G401 (cell line): Measurements from ENCODE around the gene TAP2. TPM values are rescaled to one million over a fixed set of nuclear protein-coding genes. Genes with fewer than 3 reads are reported as not detected.
"Not testable (repeated sequence)": the region's sequence is repeated elsewhere in the genome, so short reads cannot be mapped to it uniquely, and the experiment has no call there.

Experiments
- DNase-seq: peaks from one replicate; pipeline ENCODE4 v3.0.0-alpha.2; 2015; ENCODE audit warnings: low spot score
- in situ Hi-C: cut with HindIII; loops from 2 replicates; pipeline ENCODE4 v1.10.0; 2016; ENCODE audit warnings: low sequenced_read_pairs, mixed read lengths
- total RNA-seq: library from RNA; depleted of rRNA; stranded (reverse); fragments of >200 nt; shearing (Covaris generic); gene quantifications from 2 replicates; pipeline ENCODE4 v1.2.3, GENCODE V29; 2014; rRNA removed

Gene TAP2
- total RNA-seq = 8.9 and 14.5 TPM in 2 replicates

DNA sequence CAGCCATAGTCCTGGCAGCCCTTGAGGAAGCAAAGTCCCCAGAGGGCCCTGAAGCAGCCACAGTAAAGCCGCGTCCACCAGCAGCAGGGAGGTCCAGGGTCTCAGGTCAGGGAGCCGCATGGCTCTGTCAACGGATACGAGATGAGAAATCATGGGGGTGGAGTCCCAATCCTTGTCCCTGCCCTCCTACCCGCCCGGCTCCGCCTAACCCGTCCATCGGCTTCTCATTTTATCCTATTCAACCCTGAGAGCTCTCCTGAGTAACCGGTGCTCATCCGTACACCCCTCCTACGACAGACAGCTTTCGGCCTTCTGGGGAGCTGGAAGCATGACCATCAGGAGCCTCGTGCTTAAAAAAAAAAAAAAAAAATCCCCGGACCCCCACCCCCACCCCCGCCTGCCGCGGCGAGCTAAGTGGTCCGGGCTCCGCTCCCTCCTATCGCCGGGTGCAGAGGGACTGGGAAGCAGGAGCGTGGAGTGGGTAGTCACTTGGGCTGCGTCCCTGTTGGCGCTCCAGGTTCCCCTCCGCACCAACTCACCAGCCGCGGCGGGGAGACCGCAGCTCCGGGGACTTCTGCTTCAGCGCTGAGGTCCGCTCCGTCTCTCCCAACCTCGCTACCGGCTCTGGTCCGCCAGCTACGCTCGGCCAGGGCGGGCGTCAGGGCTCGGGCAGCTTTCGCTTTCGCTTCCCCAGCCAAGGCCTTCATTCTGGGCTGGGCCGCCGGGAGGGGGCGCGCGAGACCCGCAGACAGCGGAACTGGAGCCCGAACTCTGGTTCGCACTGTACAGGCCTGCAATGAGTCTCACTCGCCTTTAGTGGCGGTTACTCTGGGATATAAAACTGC lies at the start of gene TAP2:
TSS of gene TAP2 (minus strand) at position 626 of the 845 bp plus-strand sequence. CDS start at position 120, 506 bp downstream.
- in situ Hi-C loops = no loop called here
- DNase-seq = peak; percentile 90

DNA sequence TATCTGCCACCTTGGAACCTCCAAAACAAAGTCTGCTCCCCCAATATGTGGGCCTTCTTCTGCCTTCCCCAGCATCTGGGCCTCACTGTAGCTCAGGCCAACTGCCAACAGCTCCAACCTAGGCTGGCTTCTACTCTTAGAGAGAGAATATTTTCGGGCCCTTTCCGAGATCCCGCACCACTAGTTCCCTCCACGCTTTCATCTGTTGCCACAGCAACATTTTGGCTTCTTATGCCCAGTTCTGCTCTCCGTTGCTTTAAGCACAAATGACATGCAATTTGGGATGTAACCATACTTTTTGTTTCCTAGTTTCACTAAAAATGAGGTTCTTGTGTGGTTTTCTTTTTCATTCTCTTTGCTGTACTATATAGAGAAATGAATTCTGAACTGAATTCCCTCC lies 49.1 kb upstream of the TAP2 start:
- no peak for DNase-seq
- in situ Hi-C loops = no loop called here

DNA sequence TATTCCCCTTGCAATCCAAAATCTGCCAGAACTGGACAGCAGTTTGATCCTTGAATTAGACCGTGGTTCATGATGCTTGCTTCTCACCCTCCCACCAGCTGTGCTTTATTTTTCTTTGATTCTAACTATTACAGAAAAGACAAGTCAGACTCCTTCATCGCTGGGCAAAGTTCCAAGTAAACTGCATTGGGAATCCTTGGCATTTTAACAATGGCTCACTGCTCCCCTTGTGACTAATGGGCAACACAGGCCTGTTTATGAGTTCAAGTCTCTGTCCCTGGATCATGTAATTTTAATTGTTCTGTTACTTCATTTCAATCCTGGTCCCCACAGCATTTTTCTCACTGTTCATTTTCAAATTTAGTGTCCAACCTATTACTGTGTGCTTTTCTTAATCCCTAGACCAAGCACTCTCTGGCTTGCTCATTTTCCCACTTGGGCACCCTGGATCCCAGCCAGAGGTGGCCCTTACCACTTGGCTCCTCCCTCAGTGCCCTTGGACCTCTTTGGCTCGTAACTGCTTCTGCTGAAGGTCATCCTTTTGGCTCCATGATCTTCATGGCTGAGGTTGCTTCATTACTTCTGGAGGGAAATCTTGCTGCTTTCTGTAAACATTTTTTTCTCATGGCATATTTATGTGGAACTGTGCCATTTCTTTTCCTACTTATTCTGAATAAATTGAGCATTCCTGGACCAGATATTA lies 48.3 kb upstream of the TAP2 start:
- in situ Hi-C loops = no loop called here
- DNase-seq = no peak

DNA sequence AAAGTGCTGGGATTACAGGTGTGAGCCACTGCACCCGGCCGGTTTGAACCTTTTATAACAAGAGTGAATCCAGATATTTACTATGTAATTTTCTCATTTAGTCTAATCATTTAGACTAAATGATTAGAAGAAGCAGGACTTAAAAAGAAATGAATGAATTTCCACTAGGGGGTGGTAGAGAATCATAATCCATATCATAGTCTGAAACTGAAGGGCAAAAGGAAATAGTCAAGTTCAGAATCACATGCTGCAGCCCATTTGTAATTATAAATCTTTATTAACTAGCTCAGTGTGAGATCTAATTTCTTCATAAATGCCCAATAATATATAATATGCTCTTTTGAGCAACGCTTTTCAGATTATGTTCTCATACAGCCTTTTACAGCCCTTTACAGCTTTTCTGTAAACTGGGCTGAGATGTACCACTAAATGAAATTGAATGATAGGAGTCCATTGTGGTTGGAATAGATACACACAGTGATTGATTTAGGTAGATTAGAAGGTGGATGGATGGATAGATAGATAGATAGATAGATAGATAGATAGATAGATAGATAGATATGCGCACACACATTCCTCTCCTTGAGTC lies 47.3 kb upstream of the TAP2 start:
- in situ Hi-C loops = no loop called here

DNA sequence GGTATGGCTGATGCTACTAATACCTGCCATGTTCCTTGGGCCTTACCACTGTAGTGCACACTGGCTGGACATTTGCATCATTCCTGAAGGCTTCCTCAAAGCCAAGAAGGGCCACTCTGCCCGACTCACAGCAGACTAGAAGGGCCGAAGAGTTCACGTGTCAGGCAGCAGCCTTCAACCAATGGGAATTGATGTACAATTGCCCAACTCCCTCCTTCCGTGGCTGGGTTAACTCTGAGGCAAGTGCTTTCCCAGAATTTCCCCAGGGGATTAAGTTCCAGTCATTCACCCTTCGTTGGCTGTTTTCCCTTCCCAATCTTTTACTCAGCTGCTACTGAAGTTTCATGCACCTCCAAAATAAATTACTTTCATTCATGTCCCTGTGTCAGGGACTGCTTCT lies 45.2 kb upstream of the TAP2 start:
- DNase-seq = no peak
- in situ Hi-C loops = no loop called here

More for the DNA sequence above, 47.3 kb upstream of the TAP2 start:
- peak; percentile 88 for DNase-seq

DNA sequence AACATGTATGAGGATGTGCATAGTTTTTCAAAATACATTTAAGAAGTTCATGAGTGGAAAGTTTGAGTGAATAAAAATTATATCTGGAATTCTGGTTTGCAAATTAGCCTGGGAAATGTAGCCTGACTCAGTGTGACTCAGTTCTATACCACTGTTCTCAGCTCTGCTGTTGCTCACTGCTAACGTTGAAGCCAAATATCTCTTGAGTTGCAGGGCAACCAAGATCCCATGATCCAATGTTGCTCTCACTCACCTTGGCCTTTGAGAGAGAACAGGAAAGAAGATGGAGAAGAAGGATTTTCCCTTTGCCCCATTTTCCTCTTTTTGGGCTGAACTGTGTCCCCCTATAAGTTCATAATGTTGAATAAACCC lies 44.3 kb upstream of the TAP2 start:
- no peak for DNase-seq
- in situ Hi-C loops = no loop called here

DNA sequence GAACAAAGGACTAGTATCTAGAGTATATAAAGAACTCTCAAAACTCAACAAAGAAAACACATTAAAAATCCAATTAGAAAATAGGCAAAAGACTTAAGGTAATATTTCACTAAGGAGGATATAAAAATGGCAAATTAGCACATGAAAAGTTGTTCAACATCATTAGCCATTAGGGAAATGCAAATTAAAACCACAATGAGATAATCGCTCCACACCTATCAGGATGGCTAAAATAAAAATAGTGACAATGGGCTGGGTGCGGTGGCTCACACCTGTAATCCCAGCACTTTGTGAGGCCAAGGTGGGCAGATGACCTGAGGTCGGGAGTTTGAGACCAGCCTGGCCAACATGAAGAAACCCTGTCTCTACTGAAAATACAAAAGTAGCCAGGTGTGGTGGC lies 42.4 kb upstream of the TAP2 start:
- DNase-seq, in situ Hi-C loops: not testable (repeated sequence)

DNA sequence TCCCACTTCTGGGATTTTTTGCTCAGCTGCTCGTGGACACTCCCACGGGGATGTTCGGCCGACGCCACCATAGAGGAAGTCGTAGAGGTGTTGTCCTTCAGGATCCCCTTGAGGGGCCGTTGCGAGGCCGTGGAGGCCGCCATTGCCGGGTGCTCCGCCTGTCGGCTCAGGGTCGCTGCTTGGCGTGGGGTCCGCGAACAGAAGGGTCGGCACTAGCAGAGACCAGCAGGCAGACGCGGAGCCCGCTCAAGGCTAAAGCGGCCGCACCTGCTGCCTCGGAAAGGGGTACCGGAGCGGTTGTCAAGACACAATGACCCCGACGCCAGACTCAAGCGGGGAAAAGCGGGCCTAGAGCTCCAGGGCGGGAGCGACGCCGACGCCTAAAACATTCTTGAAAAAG lies 41.2 kb upstream of the TAP2 start:
- in situ Hi-C loops = no loop called here
- no peak for DNase-seq

DNA sequence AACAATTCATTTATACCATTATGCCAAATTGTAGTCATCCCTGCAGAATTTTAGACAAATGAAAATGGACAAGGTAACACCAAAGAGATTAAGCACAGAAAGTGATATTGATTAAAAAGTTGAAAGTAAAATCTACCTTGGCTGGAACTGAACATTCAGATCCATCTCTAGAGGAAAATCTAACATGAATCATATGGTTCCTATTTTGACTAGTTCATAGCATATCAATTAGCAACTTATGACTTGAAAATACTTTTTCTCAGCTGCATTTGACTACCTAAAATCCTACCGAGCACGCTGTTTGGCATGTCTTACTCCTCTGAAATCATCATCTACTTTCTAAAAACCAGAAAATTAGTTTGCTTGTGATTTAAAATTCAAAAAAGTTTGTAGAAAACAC lies 38.1 kb upstream of the TAP2 start:
- in situ Hi-C loops = no loop called here
- DNase-seq = no peak

DNA sequence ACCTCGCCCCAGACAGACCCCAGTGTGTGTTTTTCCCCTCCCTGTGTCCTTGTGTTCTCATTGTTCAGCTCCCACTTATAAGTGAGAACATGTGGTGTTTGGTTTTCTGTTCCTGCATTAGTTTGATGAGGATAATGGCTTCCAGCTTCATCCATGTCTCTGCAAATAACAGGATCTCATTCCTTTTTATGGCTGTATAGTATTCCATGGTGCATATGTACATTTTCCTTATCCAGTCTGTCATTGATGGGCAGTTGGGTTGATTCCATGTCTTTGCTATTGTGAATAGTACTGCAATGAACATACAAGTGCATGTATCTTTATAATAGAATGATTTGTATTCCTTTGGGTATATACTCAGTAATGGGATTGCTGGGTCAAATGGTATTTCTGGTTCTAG lies 35.4 kb upstream of the TAP2 start:
- in situ Hi-C loops, DNase-seq: not testable (repeated sequence)

DNA sequence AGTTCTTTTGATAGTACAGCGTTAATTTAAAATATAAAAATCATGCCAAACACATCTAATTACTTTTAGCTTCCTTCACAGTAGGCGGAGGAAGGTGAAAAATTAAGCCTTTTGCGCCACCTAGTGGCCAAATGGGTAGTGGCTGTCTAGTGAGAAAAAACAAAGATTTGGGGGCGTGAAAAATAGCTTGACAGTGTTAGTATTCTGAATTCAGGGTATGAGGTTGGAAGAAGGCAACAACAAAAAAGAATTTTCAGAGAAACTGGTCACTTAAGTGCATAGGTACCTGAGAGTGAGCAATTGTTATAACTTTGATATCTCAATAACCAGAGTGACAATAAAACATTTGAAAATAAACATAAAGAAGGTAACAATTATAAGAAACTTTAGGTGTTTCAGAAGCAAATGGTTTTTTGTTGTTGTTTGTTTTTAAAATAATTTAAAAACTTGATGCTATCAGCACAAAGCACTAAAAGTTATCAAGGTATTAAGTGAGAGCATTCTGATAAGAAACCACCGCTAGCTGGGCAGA lies 29.8 kb upstream of the TAP2 start:
- in situ Hi-C loops = no loop called here
- peak; percentile 84 for DNase-seq

DNA sequence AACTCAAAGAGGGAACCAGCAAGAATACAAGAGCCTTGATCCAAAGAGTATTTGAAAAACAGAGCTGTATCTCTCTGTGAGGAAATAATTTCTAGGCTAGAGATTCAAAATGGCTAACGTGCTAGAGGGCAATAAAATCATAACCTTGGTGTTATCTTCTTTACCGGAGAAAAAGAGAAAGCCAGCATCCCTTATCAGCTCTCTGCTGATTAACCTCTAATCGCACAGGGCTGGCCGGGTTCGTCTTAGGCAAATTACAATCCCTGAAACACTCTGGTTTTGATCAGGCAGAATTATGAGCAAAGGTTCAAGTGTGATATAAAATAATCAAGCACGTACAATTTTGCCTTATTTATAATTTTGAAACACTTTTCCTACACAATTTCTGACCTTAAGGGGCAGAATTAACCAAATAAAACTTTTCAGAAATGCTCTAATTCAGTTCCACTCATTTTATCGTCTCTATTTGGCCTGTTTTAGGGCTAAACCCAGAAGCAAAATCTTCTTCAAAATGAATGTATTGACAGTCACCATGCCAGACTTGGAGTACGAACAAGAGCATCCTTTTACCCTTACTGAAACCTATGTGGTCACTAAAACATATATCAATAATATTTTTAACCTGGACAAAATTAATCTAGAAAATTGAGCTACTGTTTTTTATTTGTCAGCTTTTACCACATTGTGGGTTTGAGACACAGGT lies 29.2 kb upstream of the TAP2 start:
- in situ Hi-C loops = no loop called here
- no peak for DNase-seq

DNA sequence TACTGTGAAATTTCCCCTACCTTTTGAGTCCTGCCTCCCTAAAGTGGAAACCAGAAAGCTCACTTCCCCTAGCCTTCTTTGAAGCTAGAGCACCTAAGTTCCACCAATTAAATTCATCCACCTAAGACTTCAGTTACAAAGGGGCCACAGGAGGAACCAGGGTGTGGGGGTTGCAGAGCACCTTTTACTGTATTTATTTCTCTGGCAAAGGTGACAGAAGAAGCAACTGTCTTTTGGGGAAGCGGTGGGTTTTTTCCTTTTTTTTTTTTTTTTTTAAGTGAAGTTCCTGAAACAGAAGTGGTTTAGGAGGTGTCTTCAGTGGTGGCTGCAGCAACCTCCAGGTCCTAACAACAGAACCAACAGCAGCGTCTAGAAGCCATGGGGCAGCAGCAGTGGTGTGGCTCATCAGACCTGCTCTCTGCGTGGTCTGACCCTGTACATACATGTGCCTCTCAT lies 28.5 kb upstream of the TAP2 start:
- no peak for DNase-seq
- in situ Hi-C loops = no loop called here

DNA sequence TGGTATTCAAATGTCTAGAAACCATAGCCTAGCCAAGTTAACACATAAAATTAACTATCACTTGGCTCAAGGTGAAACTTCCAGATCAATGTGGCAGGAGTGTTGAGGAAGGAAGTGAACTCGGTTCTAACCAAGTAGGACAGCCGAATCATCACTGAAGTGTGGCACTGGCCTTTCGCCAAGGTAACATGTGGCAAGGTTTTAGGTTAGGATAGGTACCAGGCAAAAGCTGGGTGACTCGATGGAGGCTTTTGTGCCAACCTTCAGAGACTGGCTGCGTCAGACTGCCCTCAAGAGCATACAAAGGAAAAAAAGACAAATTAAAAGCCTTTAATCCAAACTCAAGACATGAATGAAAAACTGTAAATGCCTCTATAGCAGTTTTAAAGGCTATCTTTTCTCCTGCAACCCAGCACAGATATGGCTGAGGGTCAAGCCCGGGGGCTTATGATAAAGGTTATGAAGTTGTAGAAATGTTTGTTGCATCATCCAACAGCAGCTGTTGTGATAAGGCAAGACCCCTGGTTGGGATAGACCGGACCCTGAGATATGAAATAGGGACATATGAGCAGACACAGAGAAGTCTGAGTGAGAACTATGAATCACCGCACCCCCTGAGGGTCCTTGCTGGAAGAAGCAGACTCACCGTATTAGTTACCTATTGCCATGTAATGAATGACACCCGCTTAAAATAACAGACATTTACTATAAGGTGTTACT lies 27.3 kb upstream of the TAP2 start:
- in situ Hi-C loops = no loop called here
- no peak for DNase-seq

DNA sequence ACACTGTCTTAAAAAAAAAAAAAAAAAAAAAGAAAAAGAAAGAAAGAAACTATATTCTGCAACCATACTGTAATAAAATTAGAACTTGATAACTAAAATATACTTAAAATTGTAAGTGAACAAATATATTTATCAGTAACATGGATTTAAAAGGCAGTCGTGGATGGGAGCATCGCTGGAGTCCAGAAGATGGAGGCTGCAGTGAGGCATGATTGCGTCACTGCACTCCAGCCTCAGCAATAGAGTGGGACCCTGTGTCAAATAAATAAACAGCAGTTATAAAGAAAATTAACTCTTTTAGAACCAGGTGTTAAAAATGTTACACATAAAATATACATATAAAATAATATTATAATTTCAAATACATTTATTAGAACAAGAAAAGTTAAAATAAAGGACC lies 24.2 kb upstream of the TAP2 start:
- in situ Hi-C loops = no loop called here

DNA sequence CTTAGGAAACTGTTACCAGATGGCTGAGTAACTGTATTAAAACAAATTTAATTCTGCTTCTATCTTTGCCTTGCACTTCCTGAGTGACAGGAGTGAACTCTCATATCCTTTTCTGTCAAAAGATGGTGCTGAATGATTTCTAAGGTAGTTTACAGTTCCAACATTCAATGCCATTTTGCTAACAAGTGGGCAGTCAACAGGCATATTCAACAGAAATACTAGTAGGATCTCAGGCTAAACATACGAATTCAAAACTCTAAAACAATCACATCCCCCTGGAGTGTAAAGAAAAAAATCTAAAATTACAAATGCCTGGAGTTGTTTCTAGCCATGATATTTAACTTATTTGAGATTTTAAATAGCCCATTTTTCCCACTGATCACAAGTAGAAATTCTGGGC lies 22.1 kb upstream of the TAP2 start:
- no peak for DNase-seq
- in situ Hi-C loops = no loop called here

More for the DNA sequence above, 24.2 kb upstream of the TAP2 start:
- DNase-seq = no peak

DNA sequence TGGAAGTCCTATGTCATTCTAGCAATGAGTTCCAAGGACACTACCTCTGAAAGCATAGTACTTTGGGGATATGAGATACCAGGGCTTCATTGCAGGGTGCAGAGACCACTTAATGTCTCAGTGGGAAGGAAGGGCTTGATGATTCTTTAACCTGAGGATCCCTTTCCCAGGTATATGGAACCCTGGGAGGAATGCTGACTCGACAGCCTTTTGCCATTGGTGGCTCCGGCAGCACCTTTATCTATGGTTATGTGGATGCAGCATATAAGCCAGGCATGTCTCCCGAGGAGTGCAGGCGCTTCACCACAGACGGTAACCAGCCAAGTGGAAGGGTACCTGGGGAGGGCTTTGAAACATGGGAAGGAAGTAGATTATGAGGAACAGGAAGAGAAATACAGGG lies 19.7 kb upstream of the TAP2 start:
- DNase-seq = no peak
- in situ Hi-C loops = no loop called here

DNA sequence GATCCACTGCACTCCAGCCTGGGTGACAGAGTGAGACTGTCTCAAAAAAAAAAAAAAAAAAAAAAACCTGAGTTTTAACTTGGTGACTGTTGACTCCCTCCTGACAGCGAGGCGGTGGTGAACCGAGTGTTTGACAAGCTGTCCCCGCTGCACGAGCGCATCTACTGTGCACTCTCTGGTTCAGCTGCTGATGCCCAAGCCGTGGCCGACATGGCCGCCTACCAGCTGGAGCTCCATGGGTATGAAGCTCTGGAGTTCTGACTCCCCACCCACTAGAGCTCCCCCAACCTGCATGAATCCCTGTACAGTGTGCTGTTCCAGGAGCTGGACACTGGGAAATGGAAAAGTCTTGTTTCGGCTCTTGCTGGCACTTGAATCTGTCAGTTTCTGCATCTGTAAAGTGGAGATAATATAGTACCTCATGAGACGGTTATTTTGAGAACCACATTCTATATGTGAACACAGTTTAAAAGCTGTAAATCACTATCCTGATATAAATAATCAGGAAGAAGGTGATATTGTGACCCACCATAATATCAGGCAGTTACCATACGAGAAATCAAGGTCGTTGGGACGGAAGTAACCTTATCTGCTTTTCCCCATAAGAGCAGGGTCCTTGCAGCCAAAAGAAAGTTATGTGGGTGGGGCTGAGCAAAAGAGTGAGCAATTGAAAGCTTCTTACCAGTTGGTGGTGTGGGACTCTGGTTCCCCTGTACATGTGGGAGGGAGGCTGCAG lies 18.8 kb upstream of the TAP2 start:
- in situ Hi-C loops = no loop called here
- DNase-seq = no peak
